HCT116 (cell line): ENCODE results near the gene EVI5L. TPM values are rescaled to one million over a fixed set of nuclear protein-coding genes. Genes with fewer than 3 reads are reported as not detected.

Experiments used
- ATAC-seq: fragments of 200-7000 bp; cut with Tn5 transposase; 2 replicates; pipeline ENCODE4 v1.9.1; 2020; ENCODE audit warnings: mild to moderate bottlenecking, moderate library complexity
- BruUV-seq: library from RNA; stranded (reverse); fragments of 400-500 nt; replicated peaks from 2 replicates; lab custom pipeline; 2021; lab: Mats Ljungman, UMichigan
- CTCF ChIA-PET: fragments of 300-600 bp; sonication (Branson Sonifier 250); formaldehyde crosslinking; loops from one replicate; lab custom pipeline; 2021; ENCODE audit warnings: antibody characterized with exemption; lab: Charles Lee
- POLR2A ChIA-PET: fragments of 300-600, 350-600 bp; sonication (Branson Sonifier 250); formaldehyde crosslinking; loops from one replicate; lab custom pipeline; 2021; ENCODE audit warnings: antibody characterized with exemption; lab: Charles Lee
- RAD21 ChIA-PET, 2 experiments: fragments of 300-600 bp; sonication (Branson Sonifier 250); formaldehyde crosslinking; loops; one replicate each; lab custom pipeline; 2023; ENCODE audit warnings: low total read pairs in 2 of 2; ENCODE audit not compliant: uncharacterized antibody in 2 of 2, unreplicated experiment in 2 of 2, low non-redundant PET in 1 of 2; lab: Charles Lee
- DNase-seq: peaks from one replicate; pipeline ENCODE4 v3.0.0-alpha.2; 2010; ENCODE audit warnings: low read depth, low spot score
- H2AFZ ChIP-seq: fragments of 200-600 bp; shearing (Covaris generic), sonication (generic); 2 replicates; pipeline ENCODE4 v1.6.1; 2017; ENCODE audit warnings: low read depth, mixed run types, mixed read lengths, antibody characterized with exemption, low read length; ENCODE audit not compliant: poor library complexity, severe bottlenecking
- H3K27ac ChIP-seq: 2 replicates; pipeline ENCODE4 v1.5.1; 2012; ENCODE audit warnings: low read depth, low read length
- H3K27me3 ChIP-seq: fragments of 200-600 bp; sonication (generic); 2 replicates; pipeline ENCODE4 v1.6.1; 2016; ENCODE audit warnings: mixed run types, low read length, mixed read lengths; ENCODE audit not compliant: insufficient read depth
- H3K36me3 ChIP-seq, 2 experiments: fragments of 200-500 bp in 1 of 2; fragments of 200-600 bp in 1 of 2; sonication (Bioruptor generic) in 1 of 2; sonication (generic) in 1 of 2; 2 replicates each; pipeline versions ENCODE4 v1.5.1 to v1.6.1; 2014 to 2016; ENCODE audit warnings: low read length in 2 of 2, inconsistent platforms in 1 of 2, mixed read lengths in 1 of 2, mixed run types in 1 of 2; ENCODE audit not compliant: insufficient read depth in 2 of 2, control insufficient read depth in 1 of 2
- H3K4me1 ChIP-seq, 2 experiments: fragments of 200-600 bp in 1 of 2; sonication (generic) in 1 of 2; 2 replicates each; pipeline versions ENCODE4 v1.5.1 to v1.6.1; 2012 to 2017; ENCODE audit warnings: low read length in 2 of 2, inconsistent platforms in 1 of 2, mild to moderate bottlenecking in 1 of 2, mixed read lengths in 1 of 2, mixed run types in 1 of 2, moderate library complexity in 1 of 2; ENCODE audit not compliant: insufficient read depth in 2 of 2, control insufficient read depth in 1 of 2
- H3K4me2 ChIP-seq: fragments of 200-600 bp; sonication (generic); 2 replicates; pipeline ENCODE4 v1.6.1; 2017; ENCODE audit warnings: mixed run types, low read length, mixed read lengths
- H3K4me3 ChIP-seq, 2 experiments: fragments of 200-600 bp in 1 of 2; sonication (generic) in 1 of 2; replicated peaks in 1 of 2; 2 replicates each; pipeline ENCODE4 v1.5.1; 2011 to 2016; ENCODE audit warnings: low read length in 2 of 2, control low read depth in 1 of 2, low read depth in 1 of 2, mild to moderate bottlenecking in 1 of 2, mixed read lengths in 1 of 2, mixed run types in 1 of 2
- H3K79me2 ChIP-seq: fragments of 200-600 bp; sonication (generic); 2 replicates; pipeline ENCODE4 v1.6.1; 2017; ENCODE audit warnings: mild to moderate bottlenecking, mixed run types, low read length, moderate library complexity, mixed read lengths; ENCODE audit not compliant: insufficient read depth
- H3K9ac ChIP-seq: fragments of 200-600 bp; sonication (generic); 2 replicates; pipeline ENCODE4 v1.6.1; 2016; ENCODE audit warnings: low read length, mixed read lengths
- H3K9me2 ChIP-seq: fragments of 200-600 bp; sonication (generic), shearing (Covaris generic); 2 replicates; pipeline ENCODE4 v1.6.1; 2017; ENCODE audit warnings: mixed run types, mild to moderate bottlenecking, moderate library complexity; ENCODE audit not compliant: insufficient read depth
- H3K9me3 ChIP-seq, 2 experiments: fragments of 200-500 bp in 1 of 2; fragments of 200-600 bp in 1 of 2; sonication (Bioruptor generic) in 1 of 2; sonication (generic) in 1 of 2; 2 replicates each; pipeline ENCODE4 v1.6.1; 2014 to 2017; ENCODE audit warnings: low read length in 2 of 2, mixed read lengths in 2 of 2, inconsistent platforms in 1 of 2, low read depth in 1 of 2, mild to moderate bottlenecking in 1 of 2, mixed run types in 1 of 2, moderate library complexity in 1 of 2; ENCODE audit not compliant: control insufficient read depth in 1 of 2, insufficient read depth in 1 of 2
- H4K20me1 ChIP-seq: fragments of 200-600 bp; sonication (generic), shearing (Covaris generic); 2 replicates; pipeline ENCODE4 v1.6.1; 2017; ENCODE audit warnings: mixed run types, mild to moderate bottlenecking, moderate library complexity; ENCODE audit not compliant: insufficient read depth
- CEBPB ChIP-seq: IDR thresholded peaks from 2 replicates; pipeline ENCODE4 v1.6.1; 2012; ENCODE audit warnings: low read depth
- EZH2 ChIP-seq: fragments of 200-600 bp; sonication (generic); IDR thresholded peaks from 2 replicates; pipeline ENCODE4 v1.6.1; 2017; ENCODE audit warnings: antibody characterized with exemption, mixed run types
- EZH2phosphoT487 ChIP-seq: fragments of 200-600 bp; IDR thresholded peaks from 2 replicates; pipeline ENCODE4 v1.6.1; 2018; ENCODE audit warnings: antibody characterized with exemption, borderline replicate concordance
- FOSL1 ChIP-seq: IDR thresholded peaks from 2 replicates; pipeline ENCODE4 v1.6.1; 2012; ENCODE audit warnings: low read depth
- RAD21 ChIP-seq: IDR thresholded peaks from 2 replicates; pipeline ENCODE4 v1.6.1; 2012; ENCODE audit warnings: low read depth, mild to moderate bottlenecking
- REST ChIP-seq: IDR thresholded peaks from 2 replicates; pipeline ENCODE4 v1.6.1; 2012; ENCODE audit warnings: low read depth
- TCF7L2 ChIP-seq: IDR thresholded peaks from 2 replicates; pipeline ENCODE4 v1.7.0; 2011; ENCODE audit warnings: borderline replicate concordance, inconsistent platforms; ENCODE audit not compliant: insufficient read depth, insufficient read length; ENCODE audit errors: extremely low read depth
- YY1 ChIP-seq: IDR thresholded peaks from 2 replicates; pipeline ENCODE4 v1.6.1; 2011; ENCODE audit warnings: low read length, low read depth, moderate library complexity, mild to moderate bottlenecking; ENCODE audit not compliant: insufficient replicate concordance; ENCODE audit errors: extremely low read depth
- intact Hi-C: fragments of 100-400 bp; cut with micrococcal nuclease; formaldehyde crosslinking; loops from 2 replicates; pipeline ENCODE4 v1.10.0; 2022
- total RNA-seq: library from RNA; stranded (reverse); gene quantifications from one replicate; pipeline ENCODE4 v1.2.1, GENCODE V29; 2021; ENCODE audit not compliant: unreplicated experiment

Gene EVI5L
- total RNA-seq, 1 experiment from 2014 or later: 15.0 TPM

GRCh38 chr19:7806876-7807275, 23.1 kb upstream of the EVI5L start (continued):
- no peak for TF ChIP-seq REST

GRCh38 chr19:7808108-7808507, 21.9 kb upstream of the EVI5L start:
- ChIA-PET POLR2A (no interaction called here), RAD21 (no interaction called here), CTCF (interaction anchor here (1.3 kb wide), 1 partner anchor 9 kb away, joined by 3 read pairs; no protein-coding TSS in a partner anchor)
- Histone ChIP-seq H3K9me3 (no peaks in the 10 kb centered on the region), H3K27ac (no peak overlapping the region), H3K4me2 (no peak overlapping the region), H4K20me1 (no peaks in the 10 kb centered on the region), H2AFZ (no peak overlapping the region), H3K79me2 (no peaks in the 10 kb centered on the region), H3K9me2 (no peaks in the 10 kb centered on the region), H3K9ac (no peak overlapping the region), H3K4me3 (no peak overlapping the region), H3K27me3 (no peaks in the 10 kb centered on the region), H3K4me1 (peaks cover 12 to 13% of the 10 kb centered on the region in 2 experiments; a peak in 3 of 4 replicates), H3K36me3 (no peaks in the 10 kb centered on the region)
- ATAC-seq: no peak
- no TSS peak for BruUV-seq
- no peak for DNase-seq
- no peak for TF ChIP-seq YY1
- no peak for TF ChIP-seq RAD21
- TF ChIP-seq FOSL1: no peak
- TF ChIP-seq EZH2phosphoT487: no peak
- TF ChIP-seq CEBPB: no peak
- TF ChIP-seq EZH2: no peak
- TF ChIP-seq REST: no peak
- TF ChIP-seq TCF7L2: no peak
- intact Hi-C loops: loop anchor here (10.0 kb wide), 1 partner anchor 423 kb away; no protein-coding TSS in a partner anchor
